SK-N-SH (cell line): ENCODE measurements around the gene CYP2W1. TPM values are rescaled to one million over a fixed set of nuclear protein-coding genes. Genes with fewer than 3 reads are reported as not detected.

Experiments used
- CTCF ChIA-PET: fragments of 300-600, 350-600 bp; formaldehyde crosslinking; extraction: SDS; loops from one replicate; lab custom pipeline; 2021; lab: Yijun Ruan, JAX
- POLR2A ChIA-PET: fragments of 350-600 bp; sonication (Branson Sonifier 250); formaldehyde crosslinking; extraction: SDS; loops from one replicate; lab custom pipeline; 2020; ENCODE audit warnings: antibody characterized with exemption, inconsistent platforms; lab: Yijun Ruan, JAX
- DNase-seq: peaks from one replicate; pipeline ENCODE4 v3.0.0; 2012
- H2AFZ ChIP-seq: fragments of 200-600 bp; sonication (generic); 2 replicates; pipeline ENCODE4 v1.8.1; 2016; ENCODE audit warnings: antibody characterized with exemption, mild to moderate bottlenecking, low read depth
- H3F3A ChIP-seq: fragments of 200-600 bp; sonication (generic); replicated peaks from 2 replicates; pipeline ENCODE3; 2016; ENCODE audit warnings: antibody characterized with exemption, mild to moderate bottlenecking; ENCODE audit not compliant: insufficient read depth
- H3K27ac ChIP-seq, 2 experiments: fragments of 200-500 bp in 1 of 2; fragments of 200-600 bp in 1 of 2; sonication (Bioruptor generic) in 1 of 2; sonication (generic), shearing (Covaris generic) in 1 of 2; 2 replicates each; pipeline versions ENCODE4 v1.5.1 to v1.6.1; 2014 to 2016; ENCODE audit warnings: low read depth in 2 of 2, inconsistent platforms in 1 of 2, low read length in 1 of 2, mild to moderate bottlenecking in 1 of 2, mixed read lengths in 1 of 2
- H3K27me3 ChIP-seq: fragments of 200-600 bp; sonication (generic), shearing (Covaris generic); 2 replicates; pipeline ENCODE4 v1.6.1; 2016; ENCODE audit warnings: mixed run types; ENCODE audit not compliant: insufficient read depth
- H3K36me3 ChIP-seq, 2 experiments: fragments of 200-500 bp in 1 of 2; fragments of 200-600 bp in 1 of 2; sonication (Bioruptor generic) in 1 of 2; sonication (generic) in 1 of 2; replicated peaks in 1 of 2; 2 replicates each; pipeline versions ENCODE3 to v1.5.1; 2014 to 2016; ENCODE audit warnings: low read length in 1 of 2, mild to moderate bottlenecking in 1 of 2; ENCODE audit not compliant: insufficient read depth in 2 of 2, control insufficient read depth in 1 of 2
- H3K4me1 ChIP-seq, 2 experiments: fragments of 200-500 bp in 1 of 2; fragments of 200-600 bp in 1 of 2; sonication (Bioruptor generic) in 1 of 2; sonication (generic), shearing (Covaris generic) in 1 of 2; 2 replicates each; pipeline versions ENCODE4 v1.5.1 to v1.6.1; 2014 to 2016; ENCODE audit warnings: low read depth in 1 of 2, low read length in 1 of 2, mixed run types in 1 of 2; ENCODE audit not compliant: insufficient read depth in 2 of 2, control insufficient read depth in 1 of 2
- H3K4me2 ChIP-seq: fragments of 200-600 bp; sonication (generic), shearing (Covaris generic); 2 replicates; pipeline ENCODE4 v1.6.1; 2017; ENCODE audit warnings: mixed run types
- H3K4me3 ChIP-seq, 2 experiments: fragments of 200-500 bp in 1 of 2; fragments of 200-600 bp in 1 of 2; sonication (Bioruptor generic) in 1 of 2; sonication (generic), shearing (Covaris generic) in 1 of 2; 2 replicates each; pipeline versions ENCODE4 v1.5.1 to v1.8.1; 2014 to 2016; ENCODE audit warnings: low read depth in 2 of 2, inconsistent platforms in 1 of 2, low read length in 1 of 2, mild to moderate bottlenecking in 1 of 2, mixed read lengths in 1 of 2, moderate library complexity in 1 of 2
- H3K79me2 ChIP-seq: fragments of 200-600 bp; sonication (generic); 2 replicates; pipeline ENCODE4 v1.8.1; 2017; ENCODE audit warnings: mild to moderate bottlenecking; ENCODE audit not compliant: insufficient read depth
- H3K9ac ChIP-seq: fragments of 200-600 bp; sonication (generic); 2 replicates; pipeline ENCODE4 v1.6.1; 2017; ENCODE audit warnings: mixed run types
- H3K9me2 ChIP-seq: fragments of 200-600 bp; sonication (generic); 2 replicates; pipeline ENCODE4 v1.6.1; 2017; ENCODE audit warnings: mixed run types
- H3K9me3 ChIP-seq: fragments of 200-600 bp; sonication (generic); 2 replicates; pipeline ENCODE4 v1.6.1; 2017; ENCODE audit warnings: mixed run types, mild to moderate bottlenecking, moderate library complexity
- H4K20me1 ChIP-seq: fragments of 200-600 bp; sonication (generic); 2 replicates; pipeline ENCODE4 v1.6.1; 2017; ENCODE audit warnings: mild to moderate bottlenecking, mixed run types; ENCODE audit not compliant: insufficient read depth
- ELF1 ChIP-seq: IDR thresholded peaks from 2 replicates; pipeline ENCODE4 v1.4.0; 2012
- EP300 ChIP-seq, 2 experiments: IDR thresholded peaks; 2 replicates each; pipeline versions ENCODE4 v1.4.0 to v1.6.1; 2012; ENCODE audit warnings: borderline replicate concordance in 1 of 2, low read depth in 1 of 2, low read length in 1 of 2
- EZH2phosphoT487 ChIP-seq: fragments of 200-600 bp; sonication (generic); IDR thresholded peaks from 2 replicates; pipeline ENCODE4 v1.6.1; 2017; ENCODE audit warnings: low read depth, mixed run types, mild to moderate bottlenecking, antibody characterized with exemption, moderate library complexity, borderline replicate concordance
- FOSL2 ChIP-seq: IDR thresholded peaks from 2 replicates; pipeline ENCODE4 v1.4.0; 2012; ENCODE audit warnings: low read depth, mild to moderate bottlenecking, moderate library complexity, borderline replicate concordance
- GATA2 ChIP-seq: sonication (generic); formaldehyde crosslinking; IDR thresholded peaks from 2 replicates; pipeline ENCODE4 v1.5.0; 2020; ENCODE audit warnings: mild to moderate bottlenecking, missing genetic modification reagents
- JUND ChIP-seq: IDR thresholded peaks from 2 replicates; pipeline ENCODE4 v1.4.0; 2012
- MAX ChIP-seq: IDR thresholded peaks from 2 replicates; pipeline ENCODE4 v1.4.0; 2012; ENCODE audit warnings: low read depth
- MEF2A ChIP-seq: IDR thresholded peaks from 2 replicates; pipeline ENCODE4 v1.4.0; 2012; ENCODE audit warnings: low read depth, borderline replicate concordance
- NRF1 ChIP-seq: IDR thresholded peaks from 2 replicates; pipeline ENCODE4 v1.6.1; 2012; ENCODE audit warnings: low read depth, mild to moderate bottlenecking, low read length
- POLR2AphosphoS5 ChIP-seq: IDR thresholded peaks from 2 replicates; pipeline ENCODE4 v1.6.1; 2012; ENCODE audit warnings: low read depth, low read length
- RCOR1 ChIP-seq: fragments of 150-350 bp; IDR thresholded peaks from 2 replicates; pipeline ENCODE4 v1.6.1; 2017; ENCODE audit warnings: antibody characterized with exemption, low read length
- RFX5 ChIP-seq: IDR thresholded peaks from 2 replicates; pipeline ENCODE4 v1.6.1; 2012; ENCODE audit warnings: mild to moderate bottlenecking, improper control_type of control experiment, low read length
- RXRA ChIP-seq: IDR thresholded peaks from 2 replicates; pipeline ENCODE4 v1.4.0; 2012; ENCODE audit warnings: low read depth, mild to moderate bottlenecking, borderline replicate concordance
- SIN3A ChIP-seq: IDR thresholded peaks from 2 replicates; pipeline ENCODE4 v1.6.1; 2012; ENCODE audit warnings: low read depth, mild to moderate bottlenecking, low read length, moderate library complexity, borderline replicate concordance
- TCF12 ChIP-seq: IDR thresholded peaks from 2 replicates; pipeline ENCODE4 v1.4.0; 2012
- TEAD4 ChIP-seq: IDR thresholded peaks from 2 replicates; pipeline ENCODE4 v1.4.0; 2012; ENCODE audit warnings: mild to moderate bottlenecking, borderline replicate concordance; ENCODE audit not compliant: insufficient read depth
- USF1 ChIP-seq: IDR thresholded peaks from 2 replicates; pipeline ENCODE4 v1.4.0; 2012; ENCODE audit warnings: low read depth, borderline replicate concordance
- YY1 ChIP-seq: IDR thresholded peaks from 2 replicates; pipeline ENCODE4 v1.4.0; 2012; ENCODE audit warnings: low read depth, mild to moderate bottlenecking
- WGBS: methylation state at CpG from one replicate; pipeline ENCODE4 v1.1.6; 2017; ENCODE audit warnings: low lambda C conversion rate; 5-methylcytosine and 5-hydroxymethylcytosine counted together
- polyA plus RNA-seq, 3 experiments: library from polyadenylated mRNA; depleted of rRNA; stranded (reverse); fragments of >200 nt; gene quantifications; 2 replicates each; pipeline ENCODE4 v1.2.3, GENCODE V29; 2012
- TF ChIP-seq, protein P1 (sequence below): fragments of 150-350 bp; IDR thresholded peaks from 2 replicates; pipeline ENCODE4 v1.6.1; 2017; ENCODE audit warnings: antibody characterized with exemption, low read length, low read depth, borderline replicate concordance

Gene CYP2W1
- polyA plus RNA-seq, 1 of the 3 experiments (the other 2 are of a cell fraction) = 0.10 TPM

- TF ChIP-seq MAX = no peak
- TF ChIP-seq EP300 (IDR thresholded peaks at IDR 0.05; ENCODE audit: borderline replicate concordance in 1 of 2, low read depth in 1 of 2, low read length in 1 of 2) = no peak
- TF ChIP-seq TCF12 = no peak
- TF ChIP-seq ELF1 = no peak
- TF ChIP-seq POLR2AphosphoS5 = no peak
- TF ChIP-seq YY1 = no peak
- no peak for TF ChIP-seq RCOR1
- no peak for TF ChIP-seq TEAD4
- TF ChIP-seq NRF1 = no peak
These were observed 47.7 kb upstream of the CYP2W1 start (continued) for GRCh38 chr7:935164-935873.

- POLR2A ChIA-PET = no interaction called here
- TF ChIP-seq NRF1 (no peak), RXRA (no peak), EZH2phosphoT487 (no peak), EP300 (IDR thresholded peaks at IDR 0.05; ENCODE audit: borderline replicate concordance in 1 of 2, low read depth in 1 of 2, low read length in 1 of 2) (no peak), FOSL2 (no peak), TEAD4 (no peak), POLR2AphosphoS5 (no peak), TCF12 (no peak), USF1 (no peak), YY1 (no peak), JUND (no peak), MEF2A (no peak), GATA2 (no peak), SIN3A (no peak), RFX5 (no peak)
- TF ChIP-seq, protein P1, sequence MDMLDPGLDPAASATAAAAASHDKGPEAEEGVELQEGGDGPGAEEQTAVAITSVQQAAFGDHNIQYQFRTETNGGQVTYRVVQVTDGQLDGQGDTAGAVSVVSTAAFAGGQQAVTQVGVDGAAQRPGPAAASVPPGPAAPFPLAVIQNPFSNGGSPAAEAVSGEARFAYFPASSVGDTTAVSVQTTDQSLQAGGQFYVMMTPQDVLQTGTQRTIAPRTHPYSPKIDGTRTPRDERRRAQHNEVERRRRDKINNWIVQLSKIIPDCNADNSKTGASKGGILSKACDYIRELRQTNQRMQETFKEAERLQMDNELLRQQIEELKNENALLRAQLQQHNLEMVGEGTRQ = no peak
- CTCF ChIA-PET = interaction anchor here (1.1 kb wide), 1 partner anchor 257 kb away, joined by 3 read pairs; no protein-coding TSS in a partner anchor
These were observed 47.1 kb upstream of the CYP2W1 start for GRCh38 chr7:935874-936385.

More at GRCh38 chr7:935874-936385, 47.1 kb upstream of the CYP2W1 start:
- WGBS = 94% methylated on average over 28 of the region's 28 CpGs
- peaks cover 2% of the 10 kb centered on the region for H3F3A ChIP-seq
- H3K4me3 ChIP-seq = no peak overlapping the region
- peaks cover 5% of the 10 kb centered on the region; the same call in 1 of the 2 replicates for H3K9me3 ChIP-seq
- H3K79me2 ChIP-seq = no peaks in the 10 kb centered on the region
- H3K27ac ChIP-seq = no peak overlapping the region
- H2AFZ ChIP-seq = no peak overlapping the region
- no peak overlapping the region for H3K4me2 ChIP-seq
- H4K20me1 ChIP-seq = no peaks in the 10 kb centered on the region
- no peaks in the 10 kb centered on the region for H3K9me2 ChIP-seq
- H3K9ac ChIP-seq = no peak overlapping the region
- no peaks in the 10 kb centered on the region for H3K36me3 ChIP-seq
- no peak for DNase-seq
- H3K4me1 ChIP-seq = 0 out of 4 replicates have a peak, but pooled peaks cover 0 to 5% of the 10 kb centered on the region in 2 experiments
- H3K27me3 ChIP-seq = no peaks in the 10 kb centered on the region
